ENCODE results near the gene OR5M3. TPM values are rescaled to one million over a fixed set of nuclear protein-coding genes. Genes with fewer than 3 reads are reported as not detected.

Gene OR5M3
- total RNA-seq, 4 donors from 2014 or later: not detected

DNA sequence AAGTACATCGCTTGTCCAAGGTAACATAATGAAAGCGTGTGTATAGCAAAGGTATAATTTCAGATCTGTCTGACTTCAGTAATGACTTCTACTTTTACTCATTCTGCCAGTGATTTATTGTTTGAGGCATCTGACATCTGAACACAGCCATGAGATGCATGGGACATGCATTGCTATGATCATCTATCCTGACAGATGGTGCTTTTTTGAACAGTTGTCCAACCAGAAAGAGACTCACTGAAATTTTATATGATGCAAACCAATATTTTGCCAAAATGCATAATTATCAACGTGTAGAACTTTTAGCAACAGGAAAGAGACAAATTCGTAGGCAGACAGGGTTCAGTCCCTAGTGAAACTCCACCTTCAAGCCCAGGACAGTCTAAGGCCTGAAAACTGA is 19.6 kb downstream of the OR5M3 start:
- Histone ChIP-seq H3K27ac (no peak overlapping the region), H3K27me3 (no peaks in the 10 kb centered on the region), H3K36me3 (no peaks in the 10 kb centered on the region), H3K4me1 (no peaks in the 10 kb centered on the region), H3K4me3 (replicated peaks in 1 of 3) (no peak overlapping the region), H3K9me3 (no peaks in the 10 kb centered on the region)
- no peak for DNase-seq
- whole genome bisulfite sequencing, 2 donors: 69 to 73% methylated on average over 4 of the region's 4 CpGs
- intact Hi-C loops (cut with DNase I): no loop called here
- TF ChIP-seq, protein P1, sequence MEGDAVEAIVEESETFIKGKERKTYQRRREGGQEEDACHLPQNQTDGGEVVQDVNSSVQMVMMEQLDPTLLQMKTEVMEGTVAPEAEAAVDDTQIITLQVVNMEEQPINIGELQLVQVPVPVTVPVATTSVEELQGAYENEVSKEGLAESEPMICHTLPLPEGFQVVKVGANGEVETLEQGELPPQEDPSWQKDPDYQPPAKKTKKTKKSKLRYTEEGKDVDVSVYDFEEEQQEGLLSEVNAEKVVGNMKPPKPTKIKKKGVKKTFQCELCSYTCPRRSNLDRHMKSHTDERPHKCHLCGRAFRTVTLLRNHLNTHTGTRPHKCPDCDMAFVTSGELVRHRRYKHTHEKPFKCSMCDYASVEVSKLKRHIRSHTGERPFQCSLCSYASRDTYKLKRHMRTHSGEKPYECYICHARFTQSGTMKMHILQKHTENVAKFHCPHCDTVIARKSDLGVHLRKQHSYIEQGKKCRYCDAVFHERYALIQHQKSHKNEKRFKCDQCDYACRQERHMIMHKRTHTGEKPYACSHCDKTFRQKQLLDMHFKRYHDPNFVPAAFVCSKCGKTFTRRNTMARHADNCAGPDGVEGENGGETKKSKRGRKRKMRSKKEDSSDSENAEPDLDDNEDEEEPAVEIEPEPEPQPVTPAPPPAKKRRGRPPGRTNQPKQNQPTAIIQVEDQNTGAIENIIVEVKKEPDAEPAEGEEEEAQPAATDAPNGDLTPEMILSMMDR (IDR thresholded peaks at IDR 0.05): no peak
- TF ChIP-seq POLR2A (IDR thresholded peaks at IDR 0.05): no peak

Other genes with a start within 250 kb of the OR5M3 start
- gene OR5T2, start 239.1 kb downstream of the OR5M3 start, total RNA-seq: not detected
- gene OR5T3, start 221.1 kb downstream of the OR5M3 start, total RNA-seq: not detected
- gene OR5T1, start 199.2 kb downstream of the OR5M3 start, total RNA-seq: not detected
- not detected for gene OR8H1, start 181.1 kb downstream of the OR5M3 start, total RNA-seq
- not detected for gene OR8K3, start 158.2 kb downstream of the OR5M3 start, total RNA-seq
- not detected for gene OR8K1, start 127.3 kb downstream of the OR5M3 start, total RNA-seq
- gene OR8J1, start 119.1 kb downstream of the OR5M3 start, total RNA-seq: not detected
- gene OR8U1, start 97.7 kb downstream of the OR5M3 start, total RNA-seq: not detected
- not detected for gene OR5AL1, start 60.7 kb downstream of the OR5M3 start, total RNA-seq
- not detected for gene OR5M8, start 18.0 kb upstream of the OR5M3 start, total RNA-seq
- not detected for gene OR5M11, start 69.9 kb upstream of the OR5M3 start, total RNA-seq
- not detected for gene OR5M10, start 104.4 kb upstream of the OR5M3 start, total RNA-seq
- gene OR5M1, start 141.5 kb upstream of the OR5M3 start, total RNA-seq: not detected
- gene OR5AP2, start 169.1 kb upstream of the OR5M3 start, total RNA-seq: not detected
- not detected for gene OR5AR1, start 190.3 kb upstream of the OR5M3 start, total RNA-seq
- gene OR9G1, start 225.7 kb upstream of the OR5M3 start, total RNA-seq: not detected